Activated CD8-positive, alpha-beta memory T cell treated with anti-CD3 and anti-CD28 coated beads, Interleukin-2, amount 10 ng/mL, durations not matched to agents 7 days and 5 days (primary cell): ENCODE data around the gene JAM3. TPM values are rescaled to one million over a fixed set of nuclear protein-coding genes. Genes with fewer than 3 reads are reported as not detected.

Experiments
- ATAC-seq: fragments of 150-1000 bp; cut with Tn5 transposase; one replicate; pipeline ENCODE4 v1.10.0; 2021; ENCODE audit warnings: moderate library complexity
- CTCF ChIA-PET: fragments of 350-600 bp; sonication (Branson Sonifier 250); formaldehyde crosslinking; loops from one replicate; lab custom pipeline; 2021; ENCODE audit warnings: antibody characterized with exemption; lab: Charles Lee
- DNase-seq: peaks from one replicate; pipeline ENCODE4 v3.0.0-alpha.2; 2020
- H3K27ac Mint-ChIP-seq: one replicate; pipeline ENCODE4 v1.8.0; 2021; ENCODE audit warnings: mild to moderate bottlenecking, mixed read lengths
- H3K27me3 Mint-ChIP-seq: one replicate; pipeline ENCODE4 v1.8.0; 2021; ENCODE audit warnings: mixed read lengths
- H3K36me3 Mint-ChIP-seq: one replicate; pipeline ENCODE4 v1.8.0; 2021; ENCODE audit warnings: mild to moderate bottlenecking, mixed read lengths
- H3K4me1 Mint-ChIP-seq: one replicate; pipeline ENCODE4 v1.8.0; 2021; ENCODE audit warnings: mixed read lengths
- H3K4me3 Mint-ChIP-seq: one replicate; pipeline ENCODE4 v1.8.0; 2021; ENCODE audit warnings: mild to moderate bottlenecking, moderate library complexity, mixed read lengths
- H3K9me3 Mint-ChIP-seq: one replicate; pipeline ENCODE4 v1.8.0; 2022; ENCODE audit warnings: low read depth, mixed read lengths
- total RNA-seq, 2 experiments: library from RNA; stranded (reverse); gene quantifications; one replicate each; pipeline ENCODE4 v1.2.3, GENCODE V29; 2021

Gene JAM3
- total RNA-seq, 2 experiments from 2014 or later, result 3.2 to 4.4 TPM

DNA sequence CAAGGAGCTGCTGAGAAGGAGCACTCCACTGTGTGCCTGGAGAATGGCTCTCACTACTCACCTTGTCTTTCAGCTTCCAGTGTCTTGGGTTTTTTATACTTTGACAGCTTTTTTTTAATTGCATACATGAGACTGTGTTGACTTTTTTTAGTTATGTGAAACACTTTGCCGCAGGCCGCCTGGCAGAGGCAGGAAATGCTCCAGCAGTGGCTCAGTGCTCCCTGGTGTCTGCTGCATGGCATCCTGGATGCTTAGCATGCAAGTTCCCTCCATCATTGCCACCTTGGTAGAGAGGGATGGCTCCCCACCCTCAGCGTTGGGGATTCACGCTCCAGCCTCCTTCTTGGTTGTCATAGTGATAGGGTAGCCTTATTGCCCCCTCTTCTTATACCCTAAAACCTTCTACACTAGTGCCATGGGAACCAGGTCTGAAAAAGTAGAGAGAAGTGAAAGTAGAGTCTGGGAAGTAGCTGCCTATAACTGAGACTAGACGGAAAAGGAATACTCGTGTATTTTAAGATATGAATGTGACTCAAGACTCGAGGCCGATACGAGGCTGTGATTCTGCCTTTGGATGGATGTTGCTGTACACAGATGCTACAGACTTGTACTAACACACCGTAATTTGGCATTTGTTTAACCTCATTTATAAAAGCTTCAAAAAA, 82.3 kb downstream of the JAM3 start:
- H3K9me3 Mint-ChIP-seq, result no peaks in the 10 kb centered on the region
- ATAC-seq, result no peak
- no peak overlapping the region for H3K27ac Mint-ChIP-seq
- no peaks in the 10 kb centered on the region for H3K27me3 Mint-ChIP-seq
- no peak for DNase-seq
- no peaks in the 10 kb centered on the region for H3K4me1 Mint-ChIP-seq
- H3K4me3 Mint-ChIP-seq, result no peak overlapping the region
- CTCF ChIA-PET, result interaction anchor here (0.5 to 1.2 kb wide), 3 partner anchors 9 to 101 kb away, joined by 3 read pairs; no protein-coding TSS in a partner anchor
- H3K36me3 Mint-ChIP-seq, result peaks cover 40% of the 10 kb centered on the region

DNA sequence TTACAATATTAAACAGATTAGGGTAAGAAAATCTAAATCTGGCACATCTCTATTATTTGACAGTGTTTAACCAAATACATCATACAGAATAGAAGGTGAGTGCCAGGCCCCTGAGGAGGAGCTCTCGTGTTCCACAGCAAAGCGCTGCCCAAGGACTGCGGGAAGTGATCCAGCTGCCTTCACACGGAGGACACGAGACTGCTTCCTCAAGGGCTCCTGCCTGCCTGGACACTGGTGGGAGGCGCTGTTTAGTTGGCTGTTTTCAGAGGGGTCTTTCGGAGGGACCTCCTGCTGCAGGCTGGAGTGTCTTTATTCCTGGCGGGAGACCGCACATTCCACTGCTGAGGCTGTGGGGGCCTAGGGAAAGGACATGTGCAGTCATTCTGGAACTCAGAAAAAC, 83.8 kb downstream of the JAM3 start:
- Mint-ChIP-seq H3K27me3 (no peaks in the 10 kb centered on the region), H3K27ac (no peak overlapping the region), H3K9me3 (no peaks in the 10 kb centered on the region), H3K36me3 (peaks cover 50% of the 10 kb centered on the region), H3K4me3 (no peak overlapping the region), H3K4me1 (no peaks in the 10 kb centered on the region)
- ATAC-seq, result no peak
- no peak for DNase-seq
- CTCF ChIA-PET, result interaction anchor here (1.2 kb wide), 1 partner anchor 10 kb away, joined by 3 read pairs; no protein-coding TSS in a partner anchor

DNA sequence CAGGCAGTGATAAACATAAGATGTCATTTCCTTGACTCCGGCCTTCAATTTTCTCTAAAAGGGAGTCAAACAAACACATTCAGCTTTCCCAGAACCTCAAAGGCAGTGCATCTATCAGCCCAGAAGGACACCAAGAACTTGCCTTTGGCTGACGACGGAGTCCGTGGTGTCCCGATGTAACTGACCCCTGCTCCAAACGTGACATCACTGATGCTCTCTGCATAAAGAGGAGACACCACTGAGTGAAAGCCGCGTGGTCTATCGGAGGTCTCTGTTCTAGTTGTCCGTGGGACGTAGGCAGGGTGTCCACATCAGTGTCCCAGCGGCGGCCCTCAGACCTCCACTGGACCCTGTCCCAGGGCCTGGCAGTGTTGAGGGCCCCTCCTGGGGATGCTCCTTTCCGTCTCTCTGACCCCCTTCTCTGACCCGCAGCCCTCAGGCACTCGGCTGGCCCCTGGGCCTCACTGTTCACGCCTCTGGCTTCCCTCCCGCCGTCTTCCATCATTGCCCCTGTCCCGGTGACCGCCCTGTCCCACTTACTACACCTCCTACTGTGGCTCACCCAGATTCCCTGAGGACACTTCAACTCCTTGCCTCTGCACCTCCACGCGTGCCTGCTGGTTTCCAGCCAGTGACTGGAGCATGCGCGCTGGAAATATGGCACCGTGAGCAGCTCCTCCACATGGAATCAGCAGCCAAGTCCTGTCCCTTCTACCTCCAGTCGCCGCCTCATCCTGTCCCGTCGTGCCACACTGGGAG, 84.5 kb downstream of the JAM3 start:
- Mint-ChIP-seq H3K4me3 (no peak overlapping the region), H3K27me3 (no peaks in the 10 kb centered on the region), H3K9me3 (no peaks in the 10 kb centered on the region), H3K4me1 (no peaks in the 10 kb centered on the region), H3K36me3 (peaks cover 54% of the 10 kb centered on the region), H3K27ac (no peak overlapping the region)
- no peak for DNase-seq
- no peak for ATAC-seq
- CTCF ChIA-PET, result no interaction called here

DNA sequence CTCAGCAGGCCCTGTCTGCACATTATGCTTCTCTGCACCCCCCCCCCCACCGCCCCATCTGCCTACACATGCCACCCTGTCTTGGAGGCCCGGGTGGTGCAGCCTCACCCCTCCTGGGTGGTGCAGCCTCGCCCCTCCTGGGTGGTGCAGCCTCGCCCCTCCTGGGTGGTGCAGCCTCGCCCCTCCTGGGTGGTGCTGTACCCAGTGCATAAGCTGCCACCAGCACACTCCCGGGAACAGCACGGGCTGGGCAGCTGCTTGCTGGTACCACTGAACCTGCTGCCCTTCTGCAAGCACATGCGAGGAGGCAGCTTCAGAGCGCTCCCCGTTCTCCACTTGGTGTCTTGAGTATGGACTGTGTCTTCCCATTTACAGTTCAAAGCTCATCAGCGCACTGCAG, 85.6 kb downstream of the JAM3 start:
- Mint-ChIP-seq H3K4me1 (no peaks in the 10 kb centered on the region), H3K27ac (no peak overlapping the region), H3K27me3 (no peaks in the 10 kb centered on the region), H3K4me3 (no peak overlapping the region), H3K36me3 (peaks cover 59% of the 10 kb centered on the region), H3K9me3 (no peaks in the 10 kb centered on the region)
- DNase-seq (no peak), ATAC-seq (no peak)
- CTCF ChIA-PET, result no interaction called here

DNA sequence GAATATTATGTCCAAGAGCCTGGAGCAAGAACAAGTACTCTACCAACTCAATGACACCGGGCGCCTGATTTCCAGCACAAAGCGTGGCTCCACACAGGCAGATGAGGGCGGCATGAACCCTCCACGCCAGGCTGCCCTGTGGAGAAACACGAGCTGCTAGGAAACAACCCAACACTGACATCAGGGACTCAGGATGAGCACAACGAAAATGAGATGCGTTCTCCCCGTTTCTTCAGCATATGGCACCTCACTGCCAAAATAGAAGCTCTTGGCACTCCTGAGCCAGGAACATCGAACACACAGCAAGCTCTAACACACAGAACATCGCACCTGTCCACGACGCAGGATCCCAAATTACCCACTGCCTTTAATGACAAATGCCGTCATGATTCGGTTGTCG, 86.6 kb downstream of the JAM3 start:
- DNase-seq, result no peak
- no peak overlapping the region for H3K4me3 Mint-ChIP-seq
- no peak overlapping the region for H3K27ac Mint-ChIP-seq
- peaks cover 64% of the 10 kb centered on the region for H3K36me3 Mint-ChIP-seq
- no peaks in the 10 kb centered on the region for H3K4me1 Mint-ChIP-seq
- H3K27me3 Mint-ChIP-seq, result no peaks in the 10 kb centered on the region
- no peak for ATAC-seq
- H3K9me3 Mint-ChIP-seq, result no peaks in the 10 kb centered on the region
- CTCF ChIA-PET, result no interaction called here

DNA sequence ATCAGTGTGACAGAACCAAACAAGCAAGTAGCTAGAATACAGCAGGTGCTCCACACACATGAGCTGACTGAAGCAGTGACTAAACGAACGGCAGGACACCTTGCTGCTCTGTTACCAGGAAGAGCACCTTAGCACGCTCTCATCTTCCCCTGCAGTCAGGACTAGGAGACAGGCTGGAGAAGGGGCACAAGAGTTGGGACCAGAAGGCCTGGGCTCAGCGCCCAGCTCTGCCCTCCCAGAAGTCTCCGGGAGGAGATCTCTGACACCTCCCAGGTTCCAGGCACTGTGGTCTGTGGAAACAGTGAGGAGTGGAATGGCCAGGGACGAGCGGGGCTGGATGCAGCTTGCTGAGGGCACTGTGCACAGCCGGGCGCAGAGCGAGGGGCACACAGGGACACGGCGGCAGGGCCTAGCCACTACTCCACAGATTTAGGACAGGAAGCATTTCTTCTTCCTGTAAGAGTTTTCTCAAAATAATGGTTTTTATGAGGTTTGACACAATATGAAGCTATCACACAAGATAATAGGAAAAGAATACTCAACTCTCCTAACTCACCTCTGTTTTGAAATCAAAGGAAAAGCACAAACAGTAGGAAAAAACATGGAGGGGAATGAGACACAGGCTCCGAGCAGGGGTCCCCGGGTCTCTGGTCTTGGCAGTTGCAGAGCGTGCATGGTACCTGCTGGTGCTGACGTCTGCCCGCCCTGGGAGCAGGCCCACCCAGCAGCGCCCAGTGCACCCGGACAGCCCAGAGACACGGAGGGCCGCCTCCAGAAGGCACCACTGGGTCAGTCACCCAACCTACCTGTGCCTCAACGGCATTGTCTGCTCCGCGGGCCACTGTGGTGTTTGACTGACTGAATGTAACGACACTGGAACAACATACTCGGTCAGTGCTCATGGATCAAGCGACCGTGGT, 87.3 kb downstream of the JAM3 start:
- Mint-ChIP-seq H3K4me3 (no peak overlapping the region), H3K27me3 (no peaks in the 10 kb centered on the region), H3K27ac (no peak overlapping the region), H3K9me3 (no peaks in the 10 kb centered on the region), H3K36me3 (peaks cover 59% of the 10 kb centered on the region), H3K4me1 (no peaks in the 10 kb centered on the region)
- ATAC-seq (no peak), DNase-seq (no peak)
- CTCF ChIA-PET, result no interaction called here

DNA sequence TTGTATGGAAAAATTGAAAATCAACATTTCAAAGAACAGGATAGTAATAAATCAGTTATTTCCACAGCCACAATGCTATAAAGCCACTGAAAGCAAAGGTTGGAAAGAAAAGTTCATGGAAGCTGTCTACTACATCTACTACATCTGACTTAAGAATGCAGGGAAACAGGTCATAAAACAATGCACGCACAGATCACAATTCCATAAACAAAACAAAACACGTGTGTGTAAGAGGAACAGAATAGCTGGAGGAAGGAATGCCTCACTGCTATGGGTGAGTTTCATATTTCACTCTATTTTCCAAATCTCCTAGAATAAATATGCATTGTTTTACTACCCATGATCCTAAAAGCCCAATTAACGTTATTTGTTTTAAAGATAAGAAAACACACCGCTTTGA, 88.6 kb downstream of the JAM3 start:
- CTCF ChIA-PET, result interaction anchor here (0.7 kb wide), 1 partner anchor 106 kb away, joined by 3 read pairs; no protein-coding TSS in a partner anchor
- ATAC-seq (no peak), DNase-seq (no peak)
- H3K36me3 Mint-ChIP-seq, result peaks cover 58% of the 10 kb centered on the region
- H3K27ac Mint-ChIP-seq, result no peak overlapping the region
- H3K27me3 Mint-ChIP-seq, result no peaks in the 10 kb centered on the region
- no peaks in the 10 kb centered on the region for H3K4me1 Mint-ChIP-seq
- H3K4me3 Mint-ChIP-seq, result no peak overlapping the region
- no peaks in the 10 kb centered on the region for H3K9me3 Mint-ChIP-seq

DNA sequence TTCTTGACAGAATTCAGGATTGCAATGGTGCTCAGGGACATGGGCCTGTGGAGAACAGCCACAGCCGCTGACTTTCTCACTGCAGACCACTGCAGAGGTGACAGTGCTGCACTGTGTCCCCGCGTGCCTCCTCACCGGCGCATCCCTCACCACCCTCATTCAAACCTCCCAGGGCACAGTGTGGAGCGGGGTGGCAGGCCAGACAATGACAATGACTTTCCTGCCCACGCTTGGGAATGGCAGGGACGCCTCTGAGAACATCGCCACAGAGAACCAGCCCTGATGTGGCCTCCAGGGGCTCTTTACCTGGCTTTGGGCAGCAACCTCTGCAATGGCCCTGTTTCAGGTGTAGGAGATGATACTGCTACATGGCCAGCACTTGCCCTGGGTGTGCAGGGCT, 89.2 kb downstream of the JAM3 start:
- Mint-ChIP-seq H3K4me1 (no peaks in the 10 kb centered on the region), H3K36me3 (peaks cover 60% of the 10 kb centered on the region), H3K9me3 (no peaks in the 10 kb centered on the region), H3K27ac (no peak overlapping the region), H3K27me3 (no peaks in the 10 kb centered on the region), H3K4me3 (no peak overlapping the region)
- no peak for DNase-seq
- no peak for ATAC-seq
- CTCF ChIA-PET, result interaction anchor here (0.7 kb wide), 1 partner anchor 106 kb away, joined by 3 read pairs; no protein-coding TSS in a partner anchor

DNA sequence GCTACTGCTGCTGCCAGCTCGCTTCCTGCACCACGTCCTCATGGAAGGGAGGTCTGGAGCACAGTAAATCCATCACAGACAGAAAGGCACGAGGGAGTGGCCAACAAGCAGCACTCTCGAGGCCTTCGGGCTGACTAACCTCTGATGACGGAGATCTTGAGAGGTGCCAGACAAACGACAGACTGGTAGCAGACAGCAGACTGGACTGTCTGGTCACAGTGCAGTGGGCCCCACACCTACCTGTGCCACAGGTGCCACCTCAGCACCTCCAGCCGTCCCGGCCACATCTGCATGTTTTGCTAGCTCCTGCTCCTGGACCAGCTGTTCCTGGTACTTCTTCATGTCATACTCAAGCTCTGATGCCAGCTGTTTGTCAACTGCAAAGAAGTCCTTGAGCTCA, 90.8 kb downstream of the JAM3 start:
- CTCF ChIA-PET, result interaction anchor here (0.6 to 1.0 kb wide), 2 partner anchors 109 to 1014 kb away, joined by 3 read pairs; no protein-coding TSS in a partner anchor
- Mint-ChIP-seq H3K27ac (no peak overlapping the region), H3K4me3 (no peak overlapping the region), H3K9me3 (no peaks in the 10 kb centered on the region), H3K36me3 (peaks cover 63% of the 10 kb centered on the region), H3K4me1 (no peaks in the 10 kb centered on the region), H3K27me3 (no peaks in the 10 kb centered on the region)
- ATAC-seq (no peak), DNase-seq (no peak)

DNA sequence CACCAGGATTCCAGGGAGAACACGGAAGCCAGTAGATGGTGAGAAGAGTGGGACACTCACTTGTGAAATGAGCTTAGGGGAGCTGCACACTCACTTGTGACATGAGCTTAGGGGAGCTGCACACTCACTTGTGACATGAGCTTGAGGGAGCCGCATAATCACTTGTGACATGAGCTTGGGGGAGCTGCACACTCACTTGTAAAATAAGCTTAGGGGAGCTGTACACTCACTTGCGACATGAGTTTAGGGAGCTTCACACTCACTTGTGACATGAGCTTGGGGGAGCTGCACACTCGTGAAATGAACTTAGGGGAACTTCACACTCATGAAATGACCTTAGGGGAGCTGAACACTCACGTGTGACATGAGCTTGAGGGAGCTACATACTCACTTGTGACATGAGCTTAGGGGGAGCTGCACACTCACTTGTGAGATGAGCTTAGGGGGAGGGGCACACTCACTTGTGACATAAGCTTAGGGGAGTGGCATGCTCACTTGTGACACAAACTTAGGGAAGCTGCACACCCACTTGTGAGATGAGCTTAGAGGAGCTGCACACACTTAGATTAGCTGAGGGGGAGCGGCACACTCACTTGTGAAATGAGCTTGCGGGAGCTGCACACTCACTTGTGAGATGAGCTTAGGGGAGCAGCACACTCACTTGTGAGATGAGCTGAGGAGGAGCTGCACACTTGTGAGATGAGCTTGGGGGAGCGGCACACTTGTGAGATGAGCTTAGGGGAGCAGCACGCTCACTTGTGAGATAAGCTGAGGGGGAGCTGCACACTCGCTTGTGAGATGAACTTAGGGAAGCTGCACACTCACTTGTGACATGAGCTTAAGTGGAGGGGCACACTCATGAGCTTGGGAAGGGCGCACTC, 95.9 kb downstream of the JAM3 start:
- CTCF ChIA-PET, result interaction anchor here (0.8 to 1.1 kb wide), 4 partner anchors 11 to 43 kb away, joined by 3 read pairs; no protein-coding TSS in a partner anchor
- H3K27ac Mint-ChIP-seq, result no peak overlapping the region
- H3K36me3 Mint-ChIP-seq, result peaks cover 63% of the 10 kb centered on the region
- no peak overlapping the region for H3K4me3 Mint-ChIP-seq
- H3K9me3 Mint-ChIP-seq, result no peaks in the 10 kb centered on the region
- no peaks in the 10 kb centered on the region for H3K4me1 Mint-ChIP-seq
- no peak for DNase-seq
- no peaks in the 10 kb centered on the region for H3K27me3 Mint-ChIP-seq
- ATAC-seq, result no peak

DNA sequence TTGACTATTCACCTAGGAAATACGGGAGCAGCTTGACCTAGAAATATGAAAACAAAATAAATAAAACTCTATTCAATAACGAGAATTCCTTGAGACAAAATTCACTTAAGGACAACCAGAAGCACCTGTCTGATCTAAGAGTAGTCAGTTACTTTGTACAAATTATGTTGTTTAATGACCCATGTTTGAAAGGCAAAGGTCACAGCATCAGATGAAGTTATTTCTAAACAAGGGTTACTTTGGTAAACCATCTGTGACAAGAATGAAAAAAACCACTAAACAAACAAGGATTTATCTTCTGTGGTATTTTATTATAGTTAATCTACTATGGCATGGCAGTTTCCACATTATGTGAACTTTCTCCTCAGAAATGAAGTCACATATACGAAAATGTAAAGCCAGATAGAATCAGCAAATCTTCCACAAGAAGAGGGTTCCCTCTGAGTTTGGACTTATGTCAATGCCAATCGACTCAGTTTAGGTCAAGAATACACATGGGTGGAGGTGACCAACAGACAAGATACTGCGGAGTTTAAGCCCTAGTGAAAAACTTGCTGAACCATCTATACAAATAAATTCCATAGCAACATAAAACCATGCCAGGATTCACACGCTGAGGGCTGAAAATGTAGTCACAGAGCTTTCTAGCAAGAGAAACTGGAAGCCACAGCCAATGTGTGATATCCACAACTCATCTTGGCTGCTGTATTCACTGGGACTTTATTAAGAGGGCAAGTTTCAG, 101.5 kb downstream of the JAM3 start:
- H3K27me3 Mint-ChIP-seq, result no peaks in the 10 kb centered on the region

DNA sequence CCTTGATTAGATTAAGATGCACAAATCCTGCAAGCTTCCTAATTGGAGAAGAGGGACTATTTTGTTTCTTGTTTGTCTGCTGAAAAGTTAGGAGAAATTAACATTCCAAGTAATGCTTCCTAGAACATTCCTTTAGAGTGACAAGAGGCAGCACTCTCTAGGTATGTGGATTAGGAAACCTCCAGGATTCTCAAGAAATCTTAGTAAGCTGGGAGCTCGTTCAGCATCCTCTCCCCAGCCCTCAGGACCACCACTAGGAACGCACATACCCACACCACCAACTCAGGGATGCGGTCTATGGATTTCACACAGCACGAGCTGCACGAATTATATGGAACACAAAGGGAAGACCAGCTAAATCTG, 102.0 kb downstream of the JAM3 start:
- H3K4me3 Mint-ChIP-seq, result no peak overlapping the region
- no peaks in the 10 kb centered on the region for H3K9me3 Mint-ChIP-seq
- no peak overlapping the region for H3K27ac Mint-ChIP-seq
- ATAC-seq (no peak), DNase-seq (no peak)
- no peaks in the 10 kb centered on the region for H3K27me3 Mint-ChIP-seq
- H3K4me1 Mint-ChIP-seq, result no peaks in the 10 kb centered on the region
- CTCF ChIA-PET, result no interaction called here
- peaks cover 59% of the 10 kb centered on the region for H3K36me3 Mint-ChIP-seq

More for the DNA sequence above, 101.5 kb downstream of the JAM3 start:
- ATAC-seq, result no peak
- no peaks in the 10 kb centered on the region for H3K4me1 Mint-ChIP-seq
- H3K9me3 Mint-ChIP-seq, result no peaks in the 10 kb centered on the region
- peaks cover 59% of the 10 kb centered on the region for H3K36me3 Mint-ChIP-seq
- DNase-seq, result no peak
- no peak overlapping the region for H3K4me3 Mint-ChIP-seq
- CTCF ChIA-PET, result no interaction called here
- H3K27ac Mint-ChIP-seq, result no peak overlapping the region
